Activated B cell treated with CpG ODN at 0.5 μM for 24 hours (primary cell): ENCODE data around the gene PAK4. TPM values are rescaled to one million over a fixed set of nuclear protein-coding genes. Genes with fewer than 3 reads are reported as not detected.
A peak's percentile ranks its signal among the peaks of the same experiment; 100 is the strongest.

Experiments used
- ATAC-seq: fragments of 200-7000 bp; cut with Tn5 transposase; one replicate; pipeline ENCODE4 v1.10.0; 2021; ENCODE audit warnings: low read depth, mild to moderate bottlenecking, moderate library complexity
- CTCF ChIA-PET: fragments of 350-600 bp; sonication (Branson Sonifier 250); formaldehyde crosslinking; loops from one replicate; lab custom pipeline; 2021; ENCODE audit warnings: antibody characterized with exemption; lab: Charles Lee
- POLR2A ChIA-PET: fragments of 350-600 bp; sonication (Branson Sonifier 250); formaldehyde crosslinking; loops from one replicate; lab custom pipeline; 2021; ENCODE audit warnings: antibody characterized with exemption; lab: Charles Lee
- DNase-seq: peaks from one replicate; pipeline ENCODE4 v3.0.0; 2022
- H3K27ac Mint-ChIP-seq: one replicate; pipeline ENCODE4 v1.8.0; 2020; ENCODE audit warnings: mixed read lengths
- H3K27me3 Mint-ChIP-seq: one replicate; pipeline ENCODE4 v1.8.0; 2021; ENCODE audit warnings: mixed read lengths
- H3K36me3 Mint-ChIP-seq: one replicate; pipeline ENCODE4 v1.8.0; 2021; ENCODE audit warnings: low read depth, mixed read lengths
- H3K4me1 Mint-ChIP-seq: one replicate; pipeline ENCODE4 v1.8.0; 2021; ENCODE audit warnings: mixed read lengths
- H3K4me3 Mint-ChIP-seq: one replicate; pipeline ENCODE4 v1.8.0; 2020; ENCODE audit warnings: mild to moderate bottlenecking, mixed read lengths
- H3K9me3 Mint-ChIP-seq: one replicate; pipeline ENCODE4 v1.8.0; 2020; ENCODE audit warnings: mixed read lengths
- intact Hi-C: fragments of 100-400 bp; cut with micrococcal nuclease; formaldehyde crosslinking; loops from one replicate; pipeline ENCODE4 v1.15.1; 2024
- total RNA-seq: library from RNA; stranded (reverse); gene quantifications from 2 replicates; pipeline ENCODE4 v1.2.3, GENCODE V29; 2022
- TF ChIP-seq, protein P1 (sequence below): fragments of 200-600 bp; IDR thresholded peaks from one replicate; pipeline ENCODE4 v1.8.0; 2022; ENCODE audit warnings: antibody characterized with exemption, mild to moderate bottlenecking

The PAK4 gene
- 13.7 and 14.2 TPM in 2 replicates for total RNA-seq

DNA sequence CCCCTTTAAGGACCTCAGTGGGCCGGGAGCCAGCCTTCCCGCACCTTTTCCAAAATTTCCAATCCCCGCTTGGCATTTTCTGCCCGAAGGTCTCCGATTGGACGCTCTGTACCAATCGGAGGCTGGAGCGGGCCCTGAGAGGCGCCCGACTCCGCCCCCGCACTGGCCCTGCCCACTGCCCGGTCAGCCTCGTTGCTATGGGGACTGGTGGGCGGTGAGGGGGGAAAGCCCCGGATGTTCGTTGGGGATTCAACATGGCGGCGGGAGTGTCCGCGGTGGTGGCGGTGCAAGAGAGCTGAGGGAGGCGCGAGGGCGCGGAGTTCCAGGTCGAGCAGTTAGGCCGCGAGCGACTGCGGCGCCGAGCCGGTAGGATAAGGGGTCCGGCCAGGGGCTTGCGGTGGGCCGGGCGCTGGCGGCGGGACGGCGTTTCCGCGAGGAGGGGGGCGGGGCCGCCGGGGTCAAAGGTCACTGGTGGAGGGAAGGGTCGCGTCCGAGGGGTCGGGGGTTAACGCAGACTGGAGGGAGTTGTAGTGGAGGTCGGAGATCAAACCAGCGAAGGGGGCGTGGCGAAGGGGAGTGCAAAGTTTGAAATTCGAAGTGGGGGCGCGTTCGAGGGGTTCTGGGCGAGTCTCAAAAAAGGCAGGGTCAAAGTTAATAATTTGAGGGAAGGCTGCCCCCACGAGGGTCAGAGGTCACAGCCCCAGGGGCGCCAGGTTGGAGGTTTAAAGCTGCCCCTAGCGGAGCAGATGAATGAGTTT is at the start of gene PAK4:
TSS of gene PAK4 (plus strand) at position 233 of the 758 bp plus-strand sequence. CDS start 43,768 bp downstream, outside the sequence.
- POLR2A ChIA-PET: interaction anchor here (0.5 to 1.9 kb wide), 4 partner anchors 272 to 1528 kb away, joined by 3 to 11 read pairs (median 4); partner anchors contain the start of gene RPS16
- H3K36me3 Mint-ChIP-seq: peaks cover 4% of the 10 kb centered on the region
- DNase-seq (peak; percentile 95), ATAC-seq (peak; percentile 98)
- TF ChIP-seq, protein P1, sequence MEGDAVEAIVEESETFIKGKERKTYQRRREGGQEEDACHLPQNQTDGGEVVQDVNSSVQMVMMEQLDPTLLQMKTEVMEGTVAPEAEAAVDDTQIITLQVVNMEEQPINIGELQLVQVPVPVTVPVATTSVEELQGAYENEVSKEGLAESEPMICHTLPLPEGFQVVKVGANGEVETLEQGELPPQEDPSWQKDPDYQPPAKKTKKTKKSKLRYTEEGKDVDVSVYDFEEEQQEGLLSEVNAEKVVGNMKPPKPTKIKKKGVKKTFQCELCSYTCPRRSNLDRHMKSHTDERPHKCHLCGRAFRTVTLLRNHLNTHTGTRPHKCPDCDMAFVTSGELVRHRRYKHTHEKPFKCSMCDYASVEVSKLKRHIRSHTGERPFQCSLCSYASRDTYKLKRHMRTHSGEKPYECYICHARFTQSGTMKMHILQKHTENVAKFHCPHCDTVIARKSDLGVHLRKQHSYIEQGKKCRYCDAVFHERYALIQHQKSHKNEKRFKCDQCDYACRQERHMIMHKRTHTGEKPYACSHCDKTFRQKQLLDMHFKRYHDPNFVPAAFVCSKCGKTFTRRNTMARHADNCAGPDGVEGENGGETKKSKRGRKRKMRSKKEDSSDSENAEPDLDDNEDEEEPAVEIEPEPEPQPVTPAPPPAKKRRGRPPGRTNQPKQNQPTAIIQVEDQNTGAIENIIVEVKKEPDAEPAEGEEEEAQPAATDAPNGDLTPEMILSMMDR: no peak
- peak within 1 kb of the TSS; percentile 94 for H3K4me3 Mint-ChIP-seq
- CTCF ChIA-PET: interaction anchor here (0.6 to 2.3 kb wide), 2 partner anchors 11 to 202 kb away, joined by 3 to 4 read pairs; no protein-coding TSS in a partner anchor
- H3K4me1 Mint-ChIP-seq: peaks cover 42% of the 10 kb centered on the region
- peaks cover 5% of the 10 kb centered on the region for H3K27me3 Mint-ChIP-seq
- intact Hi-C loops: loop anchor here (2.0 to 10.0 kb wide), 3 partner anchors 217 to 709 kb away; partner anchors contain the start of genes DYRK1B, MED29, PAF1 and SAMD4B
- H3K27ac Mint-ChIP-seq: peak within 1 kb of the TSS; percentile 93
- H3K9me3 Mint-ChIP-seq: no peaks in the 10 kb centered on the region

DNA sequence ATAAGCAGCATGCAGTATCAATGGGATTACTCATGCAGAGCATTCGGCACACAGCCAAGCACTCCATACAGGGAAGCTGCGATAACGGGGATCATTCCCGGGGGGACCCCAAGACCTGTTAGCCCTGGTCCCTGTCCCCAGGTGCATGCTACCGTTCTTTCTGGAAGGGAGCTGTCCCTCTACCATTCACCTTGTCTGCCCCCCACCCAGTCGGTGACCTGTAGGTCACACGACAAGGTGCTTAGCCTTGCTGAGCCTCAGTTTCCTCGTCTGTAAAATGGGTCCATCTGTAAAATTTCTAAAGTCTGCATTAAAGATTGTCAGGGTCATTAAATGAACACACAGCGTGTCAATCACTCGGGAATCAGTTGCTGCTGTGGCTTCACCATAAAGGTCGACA is 48.3 kb upstream of the PAK4 start:
- Mint-ChIP-seq H3K27ac (no peak overlapping the region), H3K36me3 (no peaks in the 10 kb centered on the region), H3K9me3 (no peaks in the 10 kb centered on the region), H3K4me1 (peaks cover 6% of the 10 kb centered on the region), H3K4me3 (no peak overlapping the region), H3K27me3 (peaks cover 26% of the 10 kb centered on the region)
- POLR2A ChIA-PET: no interaction called here
- intact Hi-C loops: no loop called here
- TF ChIP-seq, protein P1: no peak
- no peak for ATAC-seq
- DNase-seq: no peak
- CTCF ChIA-PET: no interaction called here

DNA sequence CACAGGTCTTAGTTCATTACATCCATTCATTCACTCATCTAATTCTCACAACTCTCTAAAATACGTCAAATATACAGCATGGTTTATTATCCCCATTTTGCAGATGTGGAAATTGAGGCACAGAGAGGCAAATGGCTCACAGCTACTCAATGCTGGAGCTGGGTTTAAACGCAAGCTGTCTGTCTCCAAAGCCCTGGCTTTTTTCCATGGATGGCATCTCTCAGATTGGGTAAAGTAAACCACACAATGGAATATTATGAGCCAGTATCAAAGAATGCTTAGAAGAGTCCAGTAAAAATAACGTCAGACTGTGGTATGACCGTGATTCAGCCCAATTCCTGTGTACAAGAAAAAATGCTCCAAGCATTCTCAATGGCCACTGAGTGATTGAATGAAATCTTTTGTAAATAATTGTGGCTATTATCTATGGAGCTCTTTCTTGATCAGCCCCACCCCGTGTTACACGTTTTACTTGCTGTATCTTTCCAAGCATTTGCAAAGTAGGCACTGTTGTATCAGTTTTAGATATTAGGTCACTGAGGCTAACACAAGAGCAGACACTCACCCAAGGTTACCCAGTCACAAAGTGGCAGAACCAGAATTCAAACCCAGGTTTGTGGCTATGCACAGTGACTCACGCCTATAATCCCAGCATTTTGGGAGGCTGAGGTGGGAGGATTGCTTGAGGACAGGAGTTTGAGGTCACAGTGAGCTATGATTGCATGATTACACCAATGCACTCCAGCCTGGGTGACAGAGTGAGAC is 47.0 kb upstream of the PAK4 start:
- Mint-ChIP-seq H3K4me3 (no peak overlapping the region), H3K36me3 (no peaks in the 10 kb centered on the region), H3K9me3 (no peaks in the 10 kb centered on the region), H3K4me1 (peaks cover 8% of the 10 kb centered on the region), H3K27me3 (peaks cover 37% of the 10 kb centered on the region), H3K27ac (no peak overlapping the region)
- CTCF ChIA-PET: no interaction called here
- ATAC-seq (no peak), DNase-seq (no peak)
- POLR2A ChIA-PET: no interaction called here
- TF ChIP-seq, protein P1: no peak
- intact Hi-C loops: no loop called here

DNA sequence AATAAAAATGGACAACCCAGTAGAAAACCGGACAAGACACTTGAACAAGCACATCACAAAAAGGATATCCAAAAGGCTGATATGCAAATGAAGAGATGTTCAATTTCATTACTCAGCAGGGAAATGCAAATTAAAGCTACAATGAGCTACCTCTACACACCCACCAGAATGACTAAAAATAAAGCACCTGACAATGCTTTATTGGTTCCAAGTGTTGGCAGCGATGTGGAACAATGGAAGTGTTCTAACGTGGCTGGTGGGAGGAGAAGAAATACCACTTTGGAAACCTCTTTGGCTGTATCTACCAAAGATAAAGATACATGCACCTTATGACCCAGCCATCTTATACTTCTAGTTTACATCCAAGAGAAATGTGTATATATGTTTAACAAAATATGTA is 45.2 kb upstream of the PAK4 start:
- Mint-ChIP-seq H3K27ac (no peak overlapping the region), H3K4me1 (peaks cover 7% of the 10 kb centered on the region), H3K9me3 (no peaks in the 10 kb centered on the region), H3K27me3 (peaks cover 48% of the 10 kb centered on the region), H3K4me3 (no peak overlapping the region), H3K36me3 (no peaks in the 10 kb centered on the region)
- ChIA-PET POLR2A (interaction anchor here (0.6 kb wide), 1 partner anchor 350 kb away, joined by 3 read pairs; no protein-coding TSS in a partner anchor), CTCF (no interaction called here)
- TF ChIP-seq, protein P1: no peak
- DNase-seq (no peak), ATAC-seq (no peak)
- intact Hi-C loops: no loop called here

DNA sequence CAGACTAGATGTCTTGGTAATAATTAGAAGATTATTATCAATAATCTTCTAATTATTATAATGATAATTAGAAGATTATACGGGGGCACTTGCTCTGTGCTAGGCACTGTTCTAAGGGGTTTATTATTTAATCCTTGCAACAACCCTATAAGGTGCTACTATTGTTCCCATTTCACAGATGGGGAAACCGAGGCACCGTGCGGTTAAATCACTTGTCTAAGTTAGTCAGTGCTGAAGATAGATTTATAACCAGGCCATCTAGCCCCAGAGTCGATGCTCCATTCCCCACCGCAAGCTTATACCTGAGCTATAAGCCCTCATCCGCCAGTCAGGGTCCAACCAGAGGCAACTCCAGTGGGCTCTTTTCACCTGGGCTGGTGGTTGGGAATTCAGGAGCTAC is 43.4 kb upstream of the PAK4 start:
- Mint-ChIP-seq H3K4me3 (no peak overlapping the region), H3K9me3 (no peaks in the 10 kb centered on the region), H3K27ac (no peak overlapping the region), H3K27me3 (peaks cover 48% of the 10 kb centered on the region), H3K4me1 (peaks cover 7% of the 10 kb centered on the region), H3K36me3 (no peaks in the 10 kb centered on the region)
- TF ChIP-seq, protein P1: no peak
- POLR2A ChIA-PET: no interaction called here
- CTCF ChIA-PET: no interaction called here
- ATAC-seq (no peak), DNase-seq (no peak)
- intact Hi-C loops: no loop called here
